ENCODE measurements around the gene PPARG. TPM values are rescaled to one million over a fixed set of nuclear protein-coding genes. Genes with fewer than 3 reads are reported as not detected.

Gene PPARG
- polyA plus RNA-seq, 1 of the 3 experiments (the other 2 are of a cell fraction) = 2.8 TPM

GRCh38 chr3:12392101-12392878, 103.4 kb downstream of the PPARG start:
- 81% methylated on average over 8 of the region's 8 CpGs for WGBS (ENCODE audit: low lambda C conversion rate)
- ChIA-PET CTCF (interaction anchor here (1.0 to 1.2 kb wide), 2 partner anchors 12 to 88 kb away, joined by 4 read pairs; no protein-coding TSS in a partner anchor), POLR2A (no interaction called here)
- Histone ChIP-seq H3K79me2 (ENCODE audit: insufficient read depth) (no peaks in the 10 kb centered on the region), H3K9ac (no peak overlapping the region), H3K4me3 (ENCODE audit: low read depth in 2 of 2, low read length in 1 of 2) (no peak overlapping the region), H3K9me2 (no peaks in the 10 kb centered on the region), H3K4me1 (ENCODE audit: control insufficient read depth in 1 of 2, insufficient read depth in 2 of 2, low read depth in 1 of 2, low read length in 1 of 2) (peaks cover 0 to 3% of the 10 kb centered on the region in 2 experiments; a peak in 1 of 4 replicates), H3K27me3 (ENCODE audit: insufficient read depth) (no peaks in the 10 kb centered on the region), H3K36me3 (replicated peaks in 1 of 2; ENCODE audit: control insufficient read depth in 1 of 2, insufficient read depth in 2 of 2, low read length in 1 of 2) (no peaks in the 10 kb centered on the region), H3K9me3 (no peaks in the 10 kb centered on the region), H3K27ac (ENCODE audit: low read depth in 2 of 2, low read length in 1 of 2) (no peak overlapping the region), H3K4me2 (no peak overlapping the region), H3F3A (replicated peaks; ENCODE audit: insufficient read depth) (no peaks in the 10 kb centered on the region), H2AFZ (ENCODE audit: low read depth) (no peak overlapping the region), H4K20me1 (ENCODE audit: insufficient read depth) (no peaks in the 10 kb centered on the region)
- TF ChIP-seq ELF1 (IDR thresholded peaks at IDR 0.05) = no peak
- DNase-seq = no peak

GRCh38 chr3:12393894-12394293, 105.0 kb downstream of the PPARG start:
- no peak for TF ChIP-seq TEAD4 (IDR thresholded peaks at IDR 0.05; ENCODE audit: borderline replicate concordance, insufficient read depth)
- TF ChIP-seq TCF12 (IDR thresholded peaks at IDR 0.05) = no peak
- TF ChIP-seq FOXJ3 (CRISPR knock-in tag; IDR thresholded peaks at IDR 0.05) = no peak
- no peak for TF ChIP-seq RFX5 (IDR thresholded peaks at IDR 0.05; ENCODE audit: low read length)
- TF ChIP-seq FOSL2 (IDR thresholded peaks at IDR 0.05; ENCODE audit: borderline replicate concordance, low read depth) = no peak
- TF ChIP-seq NRF1 (IDR thresholded peaks at IDR 0.05; ENCODE audit: low read depth, low read length) = no peak
- no peak for TF ChIP-seq CHD2 (IDR thresholded peaks at IDR 0.05; ENCODE audit: low read length, partially characterized antibody)
- TF ChIP-seq GABPA (IDR thresholded peaks at IDR 0.05; ENCODE audit: low read depth) = no peak
- TF ChIP-seq POLR2AphosphoS5 (IDR thresholded peaks at IDR 0.05; ENCODE audit: low read depth, low read length) = no peak
- no peak for TF ChIP-seq FOXM1 (IDR thresholded peaks at IDR 0.05; ENCODE audit: low read depth)
- TF ChIP-seq EP300 (IDR thresholded peaks at IDR 0.05; ENCODE audit: borderline replicate concordance in 1 of 2, low read depth in 1 of 2, low read length in 1 of 2) = no peak
- no peak for TF ChIP-seq SIN3A (IDR thresholded peaks at IDR 0.05; ENCODE audit: borderline replicate concordance, low read depth, low read length)
- TF ChIP-seq ZBTB33 (IDR thresholded peaks at IDR 0.05; ENCODE audit: borderline replicate concordance, low read depth) = no peak
- TF ChIP-seq, protein P1, sequence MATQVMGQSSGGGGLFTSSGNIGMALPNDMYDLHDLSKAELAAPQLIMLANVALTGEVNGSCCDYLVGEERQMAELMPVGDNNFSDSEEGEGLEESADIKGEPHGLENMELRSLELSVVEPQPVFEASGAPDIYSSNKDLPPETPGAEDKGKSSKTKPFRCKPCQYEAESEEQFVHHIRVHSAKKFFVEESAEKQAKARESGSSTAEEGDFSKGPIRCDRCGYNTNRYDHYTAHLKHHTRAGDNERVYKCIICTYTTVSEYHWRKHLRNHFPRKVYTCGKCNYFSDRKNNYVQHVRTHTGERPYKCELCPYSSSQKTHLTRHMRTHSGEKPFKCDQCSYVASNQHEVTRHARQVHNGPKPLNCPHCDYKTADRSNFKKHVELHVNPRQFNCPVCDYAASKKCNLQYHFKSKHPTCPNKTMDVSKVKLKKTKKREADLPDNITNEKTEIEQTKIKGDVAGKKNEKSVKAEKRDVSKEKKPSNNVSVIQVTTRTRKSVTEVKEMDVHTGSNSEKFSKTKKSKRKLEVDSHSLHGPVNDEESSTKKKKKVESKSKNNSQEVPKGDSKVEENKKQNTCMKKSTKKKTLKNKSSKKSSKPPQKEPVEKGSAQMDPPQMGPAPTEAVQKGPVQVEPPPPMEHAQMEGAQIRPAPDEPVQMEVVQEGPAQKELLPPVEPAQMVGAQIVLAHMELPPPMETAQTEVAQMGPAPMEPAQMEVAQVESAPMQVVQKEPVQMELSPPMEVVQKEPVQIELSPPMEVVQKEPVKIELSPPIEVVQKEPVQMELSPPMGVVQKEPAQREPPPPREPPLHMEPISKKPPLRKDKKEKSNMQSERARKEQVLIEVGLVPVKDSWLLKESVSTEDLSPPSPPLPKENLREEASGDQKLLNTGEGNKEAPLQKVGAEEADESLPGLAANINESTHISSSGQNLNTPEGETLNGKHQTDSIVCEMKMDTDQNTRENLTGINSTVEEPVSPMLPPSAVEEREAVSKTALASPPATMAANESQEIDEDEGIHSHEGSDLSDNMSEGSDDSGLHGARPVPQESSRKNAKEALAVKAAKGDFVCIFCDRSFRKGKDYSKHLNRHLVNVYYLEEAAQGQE (IDR thresholded peaks at IDR 0.05; ENCODE audit: low read depth, low read length) = no peak
- no peak for TF ChIP-seq TAF1 (IDR thresholded peaks at IDR 0.05; ENCODE audit: borderline replicate concordance, low read depth, low read length)
- TF ChIP-seq RAD21 (IDR thresholded peaks at IDR 0.05; ENCODE audit: low read length) = no peak
- Histone ChIP-seq H4K20me1 (ENCODE audit: insufficient read depth) (no peaks in the 10 kb centered on the region), H3K4me2 (no peak overlapping the region), H3F3A (replicated peaks; ENCODE audit: insufficient read depth) (no peaks in the 10 kb centered on the region), H3K9me3 (no peaks in the 10 kb centered on the region), H3K79me2 (ENCODE audit: insufficient read depth) (no peaks in the 10 kb centered on the region), H3K36me3 (replicated peaks in 1 of 2; ENCODE audit: control insufficient read depth in 1 of 2, insufficient read depth in 2 of 2, low read length in 1 of 2) (no peaks in the 10 kb centered on the region), H3K9ac (no peak overlapping the region), H3K4me3 (ENCODE audit: low read depth in 2 of 2, low read length in 1 of 2) (no peak overlapping the region), H2AFZ (ENCODE audit: low read depth) (no peak overlapping the region), H3K27me3 (ENCODE audit: insufficient read depth) (no peaks in the 10 kb centered on the region), H3K9me2 (no peaks in the 10 kb centered on the region), H3K27ac (ENCODE audit: low read depth in 2 of 2, low read length in 1 of 2) (no peak overlapping the region), H3K4me1 (ENCODE audit: control insufficient read depth in 1 of 2, insufficient read depth in 2 of 2, low read depth in 1 of 2, low read length in 1 of 2) (peaks cover 0 to 3% of the 10 kb centered on the region in 2 experiments; a peak in 1 of 4 replicates)
- no peak for DNase-seq
- 100% methylated on average over 1 of the region's 1 CpG for WGBS (ENCODE audit: low lambda C conversion rate)
- POLR2A ChIA-PET = no interaction called here
- CTCF ChIA-PET = no interaction called here

All from SK-N-SH (cell line).